ENCODE data around the gene SPDEF.

- TF ChIP-seq CTCF (IDR thresholded peaks at IDR 0.05) (no peak), POLR2A (IDR thresholded peaks at IDR 0.05) (no peak)
Measured at GRCh38 chr6:34592208-34592952, 36.3 kb upstream of the SPDEF start.

All from body of pancreas (tissue), 4 donors.